GM12872 (cell line): ENCODE results near the gene TRIB2.

Experiments used
- TF ChIP-seq, protein P1 (sequence below): IDR thresholded peaks from 3 replicates; pipeline ENCODE4 v1.5.1; 2011; ENCODE audit warnings: low read depth, mild to moderate bottlenecking, low read length, moderate library complexity; ENCODE audit not compliant: insufficient read depth

TRIB2 gene

DNA sequence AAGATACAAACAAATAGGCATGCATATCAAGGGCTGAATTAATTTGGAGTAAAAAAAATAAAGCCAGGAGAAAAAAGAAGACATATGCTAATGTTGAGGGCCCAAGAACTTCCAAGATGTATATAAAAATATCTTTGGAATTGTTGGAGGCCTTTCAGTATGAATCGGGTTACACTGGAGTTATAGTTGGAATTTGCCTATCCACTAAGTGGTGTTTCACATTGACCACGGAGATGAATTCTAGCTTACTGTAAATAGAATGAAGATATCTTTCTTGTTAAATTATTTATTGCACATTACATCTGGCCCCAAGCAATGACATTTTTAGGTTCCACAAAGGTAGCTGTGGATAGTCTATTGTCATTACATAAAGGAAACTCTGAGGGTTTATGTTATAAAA, 38.5 kb upstream of the TRIB2 start:
- TF ChIP-seq, protein P1, sequence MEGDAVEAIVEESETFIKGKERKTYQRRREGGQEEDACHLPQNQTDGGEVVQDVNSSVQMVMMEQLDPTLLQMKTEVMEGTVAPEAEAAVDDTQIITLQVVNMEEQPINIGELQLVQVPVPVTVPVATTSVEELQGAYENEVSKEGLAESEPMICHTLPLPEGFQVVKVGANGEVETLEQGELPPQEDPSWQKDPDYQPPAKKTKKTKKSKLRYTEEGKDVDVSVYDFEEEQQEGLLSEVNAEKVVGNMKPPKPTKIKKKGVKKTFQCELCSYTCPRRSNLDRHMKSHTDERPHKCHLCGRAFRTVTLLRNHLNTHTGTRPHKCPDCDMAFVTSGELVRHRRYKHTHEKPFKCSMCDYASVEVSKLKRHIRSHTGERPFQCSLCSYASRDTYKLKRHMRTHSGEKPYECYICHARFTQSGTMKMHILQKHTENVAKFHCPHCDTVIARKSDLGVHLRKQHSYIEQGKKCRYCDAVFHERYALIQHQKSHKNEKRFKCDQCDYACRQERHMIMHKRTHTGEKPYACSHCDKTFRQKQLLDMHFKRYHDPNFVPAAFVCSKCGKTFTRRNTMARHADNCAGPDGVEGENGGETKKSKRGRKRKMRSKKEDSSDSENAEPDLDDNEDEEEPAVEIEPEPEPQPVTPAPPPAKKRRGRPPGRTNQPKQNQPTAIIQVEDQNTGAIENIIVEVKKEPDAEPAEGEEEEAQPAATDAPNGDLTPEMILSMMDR, result no peak

DNA sequence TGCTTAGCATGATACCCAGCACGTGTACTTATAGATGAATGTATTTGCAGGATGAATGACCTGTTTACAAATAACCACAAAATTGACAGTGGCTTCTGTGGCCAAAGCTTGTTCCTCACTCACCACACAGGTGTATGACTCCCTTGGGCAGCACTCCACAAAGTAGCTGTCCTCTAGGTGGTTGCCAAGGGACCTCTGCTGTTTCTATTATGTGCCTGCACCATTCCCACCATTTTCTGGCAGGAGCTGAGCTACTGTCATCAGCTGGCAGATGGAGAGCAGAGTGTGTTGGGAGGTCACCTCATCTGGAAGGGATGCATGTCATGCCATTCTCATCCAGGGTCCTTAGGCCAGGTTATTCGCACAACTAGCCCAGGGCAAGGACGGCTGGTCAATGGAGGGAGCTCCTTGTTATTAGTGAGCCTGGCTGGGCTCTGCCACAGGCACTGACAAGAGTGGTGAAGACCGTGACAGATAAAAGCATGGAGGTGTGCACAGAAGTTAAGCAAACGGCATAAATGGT, 37.1 kb upstream of the TRIB2 start:
- TF ChIP-seq, protein P1, result no peak

DNA sequence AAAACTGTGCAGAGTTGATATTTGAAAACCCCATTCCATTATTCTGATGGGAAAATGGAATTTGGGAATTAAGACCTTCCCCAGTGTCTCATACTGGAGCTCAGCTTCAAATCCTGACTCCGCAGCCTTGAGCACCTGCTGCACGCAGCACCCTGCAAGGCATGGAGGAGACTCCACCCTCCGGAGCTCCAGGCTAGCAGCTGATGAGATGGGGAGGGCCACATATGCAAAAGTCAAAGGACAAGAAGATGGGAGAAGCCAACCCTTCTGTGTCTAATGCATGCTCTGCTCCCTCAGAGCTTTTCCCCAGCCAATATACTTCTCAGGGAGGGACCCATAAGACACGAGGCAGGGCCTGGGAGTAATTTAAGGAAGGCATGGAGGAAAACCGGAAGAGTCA, 34.7 kb upstream of the TRIB2 start:
- TF ChIP-seq, protein P1, result no peak

DNA sequence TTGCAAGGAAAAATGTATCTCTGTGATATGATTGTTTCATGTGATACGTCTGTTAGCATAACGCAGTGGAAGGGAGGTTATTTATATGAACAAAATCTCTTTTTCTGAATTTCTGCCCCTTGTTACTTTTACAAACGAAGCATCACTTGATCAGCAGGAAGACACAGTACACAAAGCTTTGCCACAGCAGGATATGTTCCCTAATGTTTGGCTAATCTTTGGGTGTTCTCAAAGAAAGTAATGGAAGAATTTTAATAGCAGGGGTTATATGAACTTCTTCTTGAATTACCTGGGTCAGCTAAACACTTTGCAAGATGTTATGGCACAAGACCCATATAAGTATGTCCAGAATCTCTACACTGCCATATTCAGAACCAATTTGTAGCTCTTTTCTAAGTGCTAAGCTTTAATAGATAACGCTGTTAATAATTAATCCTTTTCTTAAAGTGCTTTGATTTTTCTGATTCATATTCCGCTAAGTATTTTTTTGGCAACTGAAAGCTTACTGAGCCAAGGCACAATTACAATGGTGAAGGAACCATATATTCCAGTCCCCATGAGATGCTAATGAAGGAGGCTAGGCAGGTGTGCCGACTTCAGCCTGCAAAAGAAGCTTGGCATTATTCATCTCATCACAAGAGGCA, 33.2 kb upstream of the TRIB2 start:
- TF ChIP-seq, protein P1, result no peak

DNA sequence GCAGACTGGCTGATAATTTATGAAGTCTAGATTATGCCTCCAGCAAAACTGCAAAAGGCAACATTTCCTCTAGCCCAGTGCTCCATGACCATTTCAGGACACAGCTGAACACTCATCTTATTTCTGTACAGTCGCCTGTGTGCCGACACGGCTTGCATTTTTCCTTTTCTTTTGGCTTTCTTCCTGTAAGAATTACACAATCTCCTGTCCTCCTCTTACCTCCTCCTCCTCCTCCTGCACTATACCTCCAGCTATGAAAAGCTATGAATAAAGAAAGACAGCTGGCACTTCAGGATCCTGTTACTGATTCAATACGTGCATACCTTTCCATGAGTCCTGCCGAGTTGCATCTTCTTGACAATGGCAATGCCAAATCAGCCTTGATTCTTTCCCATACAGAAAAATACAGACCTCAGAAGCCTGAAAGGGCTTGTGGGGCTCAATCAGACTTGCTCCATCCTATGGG, 32.2 kb upstream of the TRIB2 start:
- TF ChIP-seq, protein P1, result no peak

DNA sequence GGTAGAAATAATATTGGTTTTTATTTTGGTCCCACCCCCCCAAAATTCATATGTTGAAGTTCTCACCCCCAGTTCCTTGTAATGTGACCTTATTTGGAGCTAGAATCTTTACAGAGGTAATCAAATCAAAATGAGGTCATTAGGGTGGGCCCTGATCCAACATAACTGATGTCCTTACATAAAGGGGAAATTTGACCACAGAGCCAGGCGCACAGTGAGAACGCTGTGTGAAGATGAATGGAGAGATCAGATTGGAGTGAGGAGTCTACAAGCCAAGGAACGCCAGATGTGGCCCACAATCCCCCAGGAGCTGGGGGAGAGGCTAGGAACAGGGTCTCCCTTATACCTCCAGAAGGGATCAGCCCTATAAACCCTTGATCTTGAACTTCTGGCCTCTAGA, 31.6 kb upstream of the TRIB2 start:
- TF ChIP-seq, protein P1, result no peak

DNA sequence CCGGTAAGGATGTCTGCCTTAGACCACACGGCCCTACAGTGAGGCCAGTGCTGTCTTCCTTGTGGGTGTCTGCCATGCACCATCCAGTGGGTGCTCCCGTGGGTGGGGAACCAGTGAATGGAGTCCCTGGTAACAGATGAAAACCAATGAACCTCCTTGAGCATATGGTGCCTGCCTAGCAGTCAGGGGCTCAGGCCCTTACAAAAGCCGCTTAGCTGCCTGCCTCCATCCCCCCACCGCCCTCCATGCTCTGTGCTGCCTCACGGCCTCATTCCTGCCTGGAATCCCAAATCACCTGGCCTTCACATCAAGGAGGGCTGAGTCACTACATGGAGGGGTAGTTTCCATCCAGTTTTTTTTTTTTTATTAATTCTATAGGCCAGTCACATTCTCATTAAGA, 30.8 kb upstream of the TRIB2 start:
- TF ChIP-seq, protein P1, result no peak
